ENCODE data around the gene ALPK3.

ALPK3 gene

DNA sequence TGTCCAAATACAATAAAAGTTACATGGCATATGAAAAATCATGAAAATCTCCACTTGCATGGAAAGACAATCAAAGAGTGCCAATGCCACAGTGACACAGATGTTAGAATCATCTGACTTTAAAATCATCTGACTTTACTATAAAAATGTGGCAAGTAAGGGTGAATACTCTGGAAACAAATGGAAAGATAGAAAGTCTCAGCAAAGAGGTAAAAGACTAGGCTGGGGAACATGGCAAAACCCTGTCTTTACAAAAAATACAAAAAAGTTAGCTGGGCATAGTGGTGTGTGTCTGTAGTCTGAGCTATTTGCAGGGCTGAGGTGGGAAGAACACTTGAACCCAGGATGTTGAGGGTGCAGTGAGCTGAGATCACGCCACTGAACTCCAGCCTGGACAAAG, 29.1 kb downstream of the ALPK3 start:
- no peak for DNase-seq (ENCODE audit: low spot score)

DNA sequence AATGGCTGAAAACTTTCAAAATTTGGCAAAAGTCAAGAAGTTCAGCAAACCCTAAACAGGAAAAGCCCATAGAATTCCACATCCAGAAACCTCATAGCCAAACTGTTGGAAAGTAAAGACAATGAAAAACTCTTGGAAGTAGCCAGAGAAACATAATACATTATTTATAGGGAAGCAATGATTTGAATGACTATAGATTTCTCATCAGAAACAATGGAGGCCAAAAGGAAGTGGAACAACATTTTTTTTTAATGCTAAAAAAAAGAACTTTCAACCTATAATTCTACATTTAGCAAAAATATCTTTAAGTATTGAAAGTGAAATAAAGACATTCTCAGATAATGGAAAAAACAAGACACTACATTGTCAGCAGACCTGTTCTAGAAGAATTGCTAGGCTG, 30.2 kb downstream of the ALPK3 start:
- no peak for DNase-seq (ENCODE audit: low spot score)

DNA sequence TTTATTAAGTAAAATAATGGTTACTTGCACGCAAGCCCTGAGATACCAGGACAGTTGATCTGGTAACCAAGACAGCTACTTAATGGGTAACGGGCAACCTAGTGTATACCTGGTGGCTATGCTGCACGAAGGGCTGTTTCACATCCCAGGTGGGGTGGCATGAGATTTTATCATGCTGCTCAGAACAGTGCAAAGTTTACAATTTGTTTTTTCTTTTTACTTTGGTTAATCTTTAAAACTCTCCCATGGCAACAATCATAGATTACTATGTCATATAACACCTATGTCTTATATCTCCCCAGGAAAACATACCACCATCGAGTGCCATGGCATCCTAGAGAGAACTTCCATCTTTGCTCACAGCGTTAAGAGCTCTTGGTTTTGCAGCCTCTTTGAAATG, 35.1 kb downstream of the ALPK3 start:
- no peak for DNase-seq (ENCODE audit: low spot score)

DNA sequence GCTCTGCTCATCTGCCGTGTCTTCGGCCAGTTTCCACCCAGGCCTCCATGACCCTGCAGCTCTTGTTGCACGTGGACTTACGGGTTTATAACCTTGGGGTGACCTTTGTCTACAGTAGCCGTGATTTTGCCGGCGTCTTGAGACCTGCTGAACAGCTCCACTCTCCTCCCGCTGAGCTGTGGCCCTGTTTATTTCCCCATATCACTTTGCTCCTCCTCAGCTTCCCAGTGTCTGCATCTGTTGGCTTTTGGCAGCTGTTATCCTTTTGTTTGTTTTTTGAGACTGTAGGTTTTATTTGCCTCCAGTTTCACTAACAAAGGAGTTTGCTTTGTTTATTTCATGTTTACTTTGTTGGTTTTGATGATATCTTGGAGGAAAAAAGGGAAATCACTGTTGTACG, 38.0 kb downstream of the ALPK3 start:
- no peak for DNase-seq (ENCODE audit: low spot score)

DNA sequence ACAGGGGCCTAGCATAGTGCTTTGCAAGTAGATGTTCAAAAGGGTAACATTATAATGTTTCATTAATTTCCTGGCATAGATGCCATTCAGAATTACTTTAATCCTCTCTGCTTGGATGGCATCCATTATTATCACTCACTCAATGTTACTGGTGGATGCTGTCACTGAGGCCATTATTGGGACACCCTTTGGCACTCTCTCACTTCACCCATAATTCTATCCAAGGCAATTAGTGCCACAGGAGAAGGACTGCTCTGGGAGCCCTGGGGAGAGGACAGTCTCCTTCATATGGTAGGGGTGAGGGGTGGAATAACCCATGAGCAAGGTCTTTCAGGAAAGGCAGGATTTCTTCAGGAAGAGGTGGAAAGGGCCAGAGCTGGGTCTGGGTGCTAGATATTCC, 38.6 kb downstream of the ALPK3 start:
- no peak for DNase-seq (ENCODE audit: low spot score)

DNA sequence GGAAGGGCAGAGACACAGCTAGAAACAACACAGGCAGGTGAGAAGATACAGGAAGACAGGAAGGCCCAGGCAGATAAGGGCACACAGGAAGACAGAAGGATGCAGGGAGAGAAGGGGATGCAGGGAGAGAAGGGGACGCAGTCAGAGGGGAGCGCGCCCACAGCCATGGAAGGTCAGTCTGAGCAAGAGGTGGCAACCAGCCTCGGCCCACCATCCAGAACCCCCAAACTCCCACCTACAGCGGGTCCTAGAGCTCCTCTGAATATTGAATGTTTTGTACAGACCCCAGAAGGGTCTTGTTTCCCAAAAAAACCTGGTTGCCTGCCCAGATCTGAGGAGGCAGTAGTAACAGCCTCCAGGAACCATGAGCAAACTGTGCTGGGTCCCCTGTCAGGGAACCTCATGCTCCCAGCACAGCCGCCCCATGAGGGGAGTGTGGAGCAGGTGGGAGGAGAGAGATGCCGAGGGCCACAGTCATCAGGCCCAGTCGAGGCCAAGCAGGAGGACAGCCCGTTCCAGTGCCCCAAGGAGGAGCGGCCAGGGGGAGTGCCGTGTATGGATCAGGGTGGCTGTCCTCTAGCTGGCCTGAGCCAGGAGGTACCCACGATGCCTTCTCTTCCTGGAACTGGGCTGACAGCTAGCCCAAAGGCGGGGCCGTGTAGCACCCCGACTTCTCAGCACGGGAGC, 39.7 kb downstream of the ALPK3 start:
- no peak for DNase-seq (ENCODE audit: low spot score)

GRCh38 chr15:84857418-84858004, 40.4 kb downstream of the ALPK3 start:
- DNase-seq (ENCODE audit: low spot score): no peak

- no peak for DNase-seq (ENCODE audit: low spot score)
These were observed 41.1 kb downstream of the ALPK3 start for GRCh38 chr15:84858231-84858630.

- DNase-seq (ENCODE audit: low spot score): no peak
These were observed 42.0 kb downstream of the ALPK3 start for GRCh38 chr15:84859144-84859543.

DNA sequence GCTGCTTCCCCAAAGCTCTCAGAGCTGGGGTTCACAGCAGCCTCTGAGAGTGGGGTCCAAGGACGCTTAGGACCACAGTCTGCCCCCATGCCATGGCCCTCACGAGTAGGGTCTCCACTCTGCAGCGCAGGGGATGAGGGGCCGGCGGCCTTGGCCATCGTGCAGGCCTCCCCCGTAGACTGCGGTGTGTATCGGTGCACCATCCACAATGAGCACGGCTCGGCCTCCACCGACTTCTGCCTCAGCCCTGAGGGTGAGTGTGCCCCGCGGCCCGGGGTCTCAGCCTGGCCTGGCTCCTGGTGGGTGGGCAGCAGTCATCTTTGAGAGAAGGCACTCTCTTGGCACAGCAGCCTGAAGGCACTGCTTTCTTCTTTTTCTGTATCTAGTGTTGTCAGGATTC, 42.5 kb downstream of the ALPK3 start:
- no peak for DNase-seq (ENCODE audit: low spot score)

GRCh38 chr15:84861781-84862180, 44.6 kb downstream of the ALPK3 start:
- DNase-seq (ENCODE audit: low spot score): no peak

GRCh38 chr15:84862214-84862975, 45.2 kb downstream of the ALPK3 start:
- no peak for DNase-seq (ENCODE audit: low spot score)

DNA sequence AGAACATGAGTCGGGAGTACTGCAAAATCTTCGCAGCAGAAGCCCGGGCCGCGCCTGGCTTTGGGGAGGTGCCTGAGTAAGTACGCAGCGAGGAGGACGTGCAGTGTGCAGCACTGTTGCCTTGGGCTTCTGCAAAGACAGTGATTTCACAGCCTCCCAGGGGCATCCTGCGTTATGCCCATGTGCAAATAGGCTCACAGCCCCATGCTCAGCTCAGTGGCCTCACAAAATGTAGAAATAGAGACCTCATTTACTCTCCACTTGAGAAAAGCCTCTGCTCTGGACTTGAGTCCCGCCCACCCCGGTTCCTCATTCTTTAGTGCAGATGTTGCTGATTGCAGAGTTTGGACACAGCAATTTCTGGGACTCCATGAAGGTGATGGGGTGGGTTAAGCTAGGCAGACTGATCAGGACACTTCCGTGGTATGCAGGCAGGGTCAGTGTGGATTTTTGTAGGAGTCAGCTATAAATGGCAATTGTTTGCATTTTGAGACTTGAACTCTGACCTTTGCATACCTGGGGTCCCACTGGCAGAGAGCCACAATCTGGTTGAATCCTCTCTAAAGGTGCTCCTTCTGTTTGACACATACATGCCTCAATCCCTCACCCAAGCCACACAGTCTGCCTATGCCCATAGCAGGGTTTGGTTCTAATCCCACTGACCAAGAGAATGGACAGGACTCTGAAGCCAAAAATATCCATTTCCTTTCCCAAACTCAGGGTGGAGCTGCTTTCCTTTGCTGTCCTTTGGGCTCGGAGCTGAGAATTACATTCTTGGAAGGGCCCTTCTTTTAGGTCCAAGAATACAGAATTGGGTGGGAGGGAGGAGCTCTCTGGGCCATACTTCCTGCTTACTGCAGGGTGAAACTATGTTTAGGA, 46.6 kb downstream of the ALPK3 start:
- no peak for DNase-seq (ENCODE audit: low spot score)

DNA sequence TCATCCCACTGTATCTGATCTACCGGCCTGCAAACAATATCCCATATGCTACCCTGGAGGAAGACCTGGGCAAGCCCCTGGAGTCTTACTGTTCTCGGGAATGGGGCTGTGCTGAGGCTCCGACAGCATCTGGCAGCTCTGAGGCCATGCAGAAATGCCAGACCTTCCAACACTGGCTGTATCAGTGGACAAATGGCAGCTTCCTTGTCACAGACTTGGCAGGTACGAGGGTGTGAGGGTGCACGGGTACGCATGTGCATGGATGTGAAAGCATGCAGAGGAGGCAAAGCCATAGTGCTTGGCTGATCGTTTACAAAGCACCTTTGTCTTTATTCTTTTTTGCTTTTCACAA, 47.3 kb downstream of the ALPK3 start:
- no peak for DNase-seq (ENCODE audit: low spot score)

DNA sequence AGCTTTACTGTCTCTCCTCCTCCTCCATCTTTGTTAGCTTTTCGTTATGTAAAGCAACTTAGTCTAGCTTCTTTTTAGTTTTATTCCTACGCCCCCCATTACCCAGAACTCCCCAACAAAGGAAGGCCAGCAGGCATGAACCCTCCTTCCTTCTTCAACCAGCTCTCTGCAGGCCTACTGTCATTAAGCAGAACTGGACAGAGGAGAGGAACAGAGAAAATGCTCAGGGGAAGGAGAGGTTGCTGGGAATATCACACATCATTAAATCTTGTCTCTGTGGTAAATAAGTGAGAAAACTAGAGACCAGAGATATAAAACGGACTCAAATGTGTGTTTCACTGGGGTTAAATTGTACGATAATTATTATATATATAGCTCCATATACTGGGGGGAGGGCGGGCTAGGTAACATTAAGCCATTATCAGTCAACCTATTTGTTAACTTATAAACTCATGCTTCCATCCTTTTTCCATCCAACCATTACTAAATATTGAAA, 48.0 kb downstream of the ALPK3 start:
- no peak for DNase-seq (ENCODE audit: low spot score)

- no peak for DNase-seq (ENCODE audit: low spot score)
These were observed 51.1 kb downstream of the ALPK3 start for GRCh38 chr15:84868037-84868880.

DNA sequence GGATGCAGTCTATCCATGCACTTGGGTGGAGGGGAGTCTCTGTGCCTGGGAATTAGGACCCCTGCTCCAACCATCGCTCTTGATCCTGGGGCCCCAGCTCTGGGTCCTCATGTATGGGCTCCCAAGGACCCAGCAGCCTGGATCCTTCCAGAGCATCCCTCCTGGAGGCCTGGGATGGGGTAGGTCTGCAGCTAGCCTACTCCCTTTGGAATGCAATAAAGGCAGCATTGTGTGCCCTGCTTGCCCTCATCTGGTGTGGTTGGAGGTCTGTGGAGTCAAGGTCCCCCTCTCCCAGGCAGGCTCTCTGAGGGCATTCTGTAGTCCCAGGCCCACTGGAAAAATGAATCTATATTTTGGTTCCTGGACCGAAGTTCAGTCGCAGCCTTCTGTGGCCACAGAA, 52.4 kb downstream of the ALPK3 start:
- DNase-seq (ENCODE audit: low spot score): no peak

GRCh38 chr15:84871428-84871985, 54.4 kb downstream of the ALPK3 start:
- DNase-seq (ENCODE audit: low spot score): no peak

DNA sequence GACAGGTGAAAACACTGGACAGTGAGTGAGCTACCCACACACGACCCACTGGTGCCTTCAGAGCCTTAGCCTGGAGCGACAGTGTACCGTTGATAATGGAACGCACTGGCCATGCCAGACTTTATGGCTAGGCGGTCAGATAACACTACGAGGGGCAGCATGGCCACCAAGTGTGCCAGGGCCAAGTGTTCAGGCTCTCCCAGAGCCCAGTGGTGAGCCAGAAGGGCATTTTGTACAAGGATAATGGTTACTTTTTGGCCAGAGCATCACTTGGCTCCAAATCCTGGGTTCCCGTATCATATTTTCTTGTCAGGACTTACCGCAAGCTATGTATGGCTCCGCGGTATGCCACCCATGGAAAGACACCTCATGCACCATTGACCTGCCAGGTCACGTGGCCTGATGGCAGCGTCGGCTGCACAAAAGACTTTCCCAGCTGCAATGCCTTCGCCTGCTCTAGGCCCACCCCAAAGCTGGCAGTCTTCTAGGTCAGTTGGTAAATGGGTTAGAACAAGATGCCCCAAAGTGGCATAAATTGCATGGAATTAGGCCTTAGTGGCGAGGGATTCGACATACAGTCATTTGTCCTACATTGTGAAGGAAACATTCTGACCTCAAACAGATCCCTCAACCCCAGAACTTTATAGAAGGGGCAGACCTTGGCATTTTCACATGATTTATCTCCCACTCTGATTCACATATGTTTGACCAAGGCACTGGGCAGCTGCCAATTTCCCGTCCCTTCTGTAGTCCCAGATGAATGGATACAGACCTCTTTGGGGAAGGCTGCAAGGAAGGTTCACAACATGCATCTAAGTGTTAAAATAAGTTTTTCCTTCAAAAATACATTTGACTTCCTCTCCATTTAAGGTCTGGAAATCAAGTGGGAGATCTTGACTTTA, 55.1 kb downstream of the ALPK3 start:
- DNase-seq (ENCODE audit: low spot score): no peak

- no peak for DNase-seq (ENCODE audit: low spot score)
These were observed 56.8 kb downstream of the ALPK3 start for GRCh38 chr15:84873997-84874396.

Data from activated CD4-positive, alpha-beta T cell treated with anti-CD3 and anti-CD28 coated beads, Interleukin-2, Interleukin-4, amounts not matched to agents 100 ng/mL and 50 ng/mL, durations not matched to agents 16 hours and 8 hours (primary cell).